Neural progenitor cell (in vitro differentiated cells): ENCODE results near the gene IGSF21.

Experiments
- CTCF ChIP-seq: fragments of 200-600 bp; sonication (generic); IDR thresholded peaks from 2 replicates; pipeline ENCODE4 v1.5.1; 2017; ENCODE audit warnings: antibody characterized with exemption, mild to moderate bottlenecking
- EZH2phosphoT487 ChIP-seq: fragments of 200-600 bp; sonication (generic); IDR thresholded peaks from 2 replicates; pipeline ENCODE4 v1.6.1; 2017; ENCODE audit warnings: antibody characterized with exemption

DNA sequence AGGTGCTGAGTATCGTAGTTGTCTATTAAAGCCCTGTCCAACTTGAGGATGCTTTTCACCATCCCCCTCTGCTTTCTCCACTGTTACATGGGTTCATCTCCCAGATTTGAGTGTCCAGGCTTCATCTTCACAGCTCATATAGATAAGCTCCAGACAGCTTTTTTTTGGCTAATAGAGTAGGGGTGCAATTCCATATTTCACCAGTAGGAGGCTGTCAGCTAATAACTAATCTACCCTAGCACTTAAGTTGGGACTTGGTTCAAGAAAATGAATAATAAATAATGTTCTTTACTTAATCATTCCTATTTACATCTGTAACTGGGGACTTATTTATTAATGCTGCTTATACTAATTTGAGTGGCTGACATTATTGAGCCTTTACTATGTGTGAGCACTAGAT, 124.5 kb downstream of the IGSF21 start:
- TF ChIP-seq CTCF (peak; percentile 44), EZH2phosphoT487 (no peak)
